Prostate gland (tissue), 2 donors: Measurements from ENCODE around the gene RAB8B. TPM values are rescaled to one million over a fixed set of nuclear protein-coding genes. Genes with fewer than 3 reads are reported as not detected.

Experiments
- DNase-seq: peaks from one replicate; pipeline ENCODE4 v3.0.0-alpha.2; 2019; ENCODE audit warnings: low spot score
- H3K27ac ChIP-seq, 2 donors: fragments of 200-600 bp; sonication (generic); 2 replicates each; pipeline ENCODE4 v1.5.1; 2017 to 2019
- H3K27me3 ChIP-seq: fragments of 200-600 bp; sonication (generic); replicated peaks from 2 replicates; pipeline ENCODE4 v1.5.1; 2019; ENCODE audit not compliant: insufficient read depth
- H3K36me3 ChIP-seq, 2 donors: fragments of 200-600 bp; sonication (generic); 1 replicate in 1 of 2; 2 replicates in 1 of 2; pipeline versions ENCODE4 v1.5.1 to v1.8.1; 2017 to 2019
- H3K4me1 ChIP-seq: fragments of 200-600 bp; sonication (generic); replicated peaks from 2 replicates; pipeline ENCODE4 v1.5.1; 2019
- H3K4me3 ChIP-seq, 2 donors: fragments of 200-600 bp; sonication (generic); 2 replicates each; pipeline ENCODE4 v1.5.1; 2017 to 2019
- H3K9me3 ChIP-seq: fragments of 200-600 bp; sonication (generic); 2 replicates; pipeline ENCODE4 v1.5.1; 2017
- POLR2A ChIP-seq: fragments of 450-650 bp; IDR thresholded peaks from one replicate; pipeline ENCODE4 v1.6.1; 2016; ENCODE audit warnings: antibody characterized with exemption, mild to moderate bottlenecking
- POLR2AphosphoS5 ChIP-seq: sonication (generic); formaldehyde crosslinking; IDR thresholded peaks from one replicate; pipeline ENCODE4 v1.6.1; 2017; ENCODE audit warnings: antibody characterized with exemption
- WGBS: methylation state at CpG from one replicate; pipeline ENCODE4 v1.1.5; 2018; 5-methylcytosine and 5-hydroxymethylcytosine counted together
- intact Hi-C: fragments of 100-400 bp; cut with DNase I; formaldehyde crosslinking; loops from one replicate; pipeline ENCODE4 v1.14.2; 2022
- total RNA-seq, 2 donors: library from RNA; depleted of rRNA; stranded (reverse); fragments of >200 nt; gene quantifications; one replicate each; pipeline ENCODE4 v1.1.0, GENCODE V29; 2016
- TF ChIP-seq, protein P1 (sequence below), 4 experiments: fragments of 200-600 bp in 2 of 4; fragments of 450-650 bp in 2 of 4; sonication (generic) in 2 of 4; IDR thresholded peaks; 1 replicate in 3 of 4; 2 replicates in 1 of 4; pipeline ENCODE4 v1.5.1; 2016 to 2019; ENCODE audit warnings: antibody characterized with exemption in 4 of 4, mild to moderate bottlenecking in 2 of 4, moderate library complexity in 2 of 4

The RAB8B gene
- total RNA-seq, 2 donors from 2014 or later: 18.5 to 29.2 TPM

DNA sequence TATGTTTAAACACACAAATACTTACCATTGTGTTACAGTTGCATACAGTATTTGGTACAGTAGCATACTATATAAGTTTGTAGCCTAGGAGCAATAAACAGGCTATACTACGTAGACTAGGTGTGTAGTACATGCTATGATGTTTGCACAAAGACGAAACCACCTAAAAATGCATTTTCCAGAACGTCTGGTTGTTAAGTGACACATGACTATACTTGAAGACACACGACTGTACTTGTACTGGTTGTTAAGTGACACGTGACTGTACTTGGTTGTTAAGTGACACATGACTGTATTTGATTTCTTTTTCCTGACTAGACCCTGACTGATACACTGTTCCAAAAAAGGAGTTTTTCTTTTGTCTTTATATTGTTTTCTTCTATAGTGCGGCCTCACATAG, 34.1 kb downstream of the RAB8B start:
- H3K4me1 ChIP-seq: no peaks in the 10 kb centered on the region
- 75% methylated on average over 6 of the region's 6 CpGs for WGBS

DNA sequence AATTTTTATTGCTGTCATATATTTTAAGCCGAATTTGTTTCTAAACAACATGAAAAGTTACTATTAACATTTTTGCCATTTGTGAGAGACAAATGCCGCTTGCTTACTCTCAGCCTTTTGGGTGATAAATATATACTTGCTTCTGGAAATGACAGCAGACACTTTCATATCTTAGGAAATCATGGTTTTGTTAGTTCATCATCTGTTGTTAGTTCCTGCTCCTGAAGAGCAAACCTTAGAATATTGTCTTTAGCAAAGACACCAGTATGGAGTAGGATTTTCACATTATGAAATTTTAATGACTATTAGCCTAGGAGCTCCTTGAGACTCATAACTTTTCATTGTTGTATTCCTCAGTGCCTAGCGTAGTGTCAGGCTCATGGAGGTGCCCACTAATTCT, 36.0 kb downstream of the RAB8B start:
- H3K27ac ChIP-seq: no peak overlapping the region
- H3K4me3 ChIP-seq: no peak overlapping the region
- no peak for TF ChIP-seq POLR2A
- TF ChIP-seq, protein P1, sequence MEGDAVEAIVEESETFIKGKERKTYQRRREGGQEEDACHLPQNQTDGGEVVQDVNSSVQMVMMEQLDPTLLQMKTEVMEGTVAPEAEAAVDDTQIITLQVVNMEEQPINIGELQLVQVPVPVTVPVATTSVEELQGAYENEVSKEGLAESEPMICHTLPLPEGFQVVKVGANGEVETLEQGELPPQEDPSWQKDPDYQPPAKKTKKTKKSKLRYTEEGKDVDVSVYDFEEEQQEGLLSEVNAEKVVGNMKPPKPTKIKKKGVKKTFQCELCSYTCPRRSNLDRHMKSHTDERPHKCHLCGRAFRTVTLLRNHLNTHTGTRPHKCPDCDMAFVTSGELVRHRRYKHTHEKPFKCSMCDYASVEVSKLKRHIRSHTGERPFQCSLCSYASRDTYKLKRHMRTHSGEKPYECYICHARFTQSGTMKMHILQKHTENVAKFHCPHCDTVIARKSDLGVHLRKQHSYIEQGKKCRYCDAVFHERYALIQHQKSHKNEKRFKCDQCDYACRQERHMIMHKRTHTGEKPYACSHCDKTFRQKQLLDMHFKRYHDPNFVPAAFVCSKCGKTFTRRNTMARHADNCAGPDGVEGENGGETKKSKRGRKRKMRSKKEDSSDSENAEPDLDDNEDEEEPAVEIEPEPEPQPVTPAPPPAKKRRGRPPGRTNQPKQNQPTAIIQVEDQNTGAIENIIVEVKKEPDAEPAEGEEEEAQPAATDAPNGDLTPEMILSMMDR (IDR thresholded peaks at IDR 0.05): no peak
- no peak for TF ChIP-seq POLR2AphosphoS5
- WGBS: 93% methylated on average over 3 of the region's 3 CpGs
- H3K9me3 ChIP-seq: no peaks in the 10 kb centered on the region
- H3K36me3 ChIP-seq: no peaks in the 10 kb centered on the region
- no peaks in the 10 kb centered on the region for H3K4me1 ChIP-seq
- no peaks in the 10 kb centered on the region for H3K27me3 ChIP-seq
- intact Hi-C loops: no loop called here
- no peak for DNase-seq

More for the DNA sequence above, 34.1 kb downstream of the RAB8B start:
- TF ChIP-seq POLR2A (no peak), POLR2AphosphoS5 (no peak)
- TF ChIP-seq, protein P1 (IDR thresholded peaks at IDR 0.05): no peak
- Histone ChIP-seq H3K4me3 (no peak overlapping the region), H3K36me3 (no peaks in the 10 kb centered on the region), H3K27me3 (no peaks in the 10 kb centered on the region), H3K9me3 (no peaks in the 10 kb centered on the region), H3K27ac (no peak overlapping the region)
- intact Hi-C loops: no loop called here
- DNase-seq: no peak

DNA sequence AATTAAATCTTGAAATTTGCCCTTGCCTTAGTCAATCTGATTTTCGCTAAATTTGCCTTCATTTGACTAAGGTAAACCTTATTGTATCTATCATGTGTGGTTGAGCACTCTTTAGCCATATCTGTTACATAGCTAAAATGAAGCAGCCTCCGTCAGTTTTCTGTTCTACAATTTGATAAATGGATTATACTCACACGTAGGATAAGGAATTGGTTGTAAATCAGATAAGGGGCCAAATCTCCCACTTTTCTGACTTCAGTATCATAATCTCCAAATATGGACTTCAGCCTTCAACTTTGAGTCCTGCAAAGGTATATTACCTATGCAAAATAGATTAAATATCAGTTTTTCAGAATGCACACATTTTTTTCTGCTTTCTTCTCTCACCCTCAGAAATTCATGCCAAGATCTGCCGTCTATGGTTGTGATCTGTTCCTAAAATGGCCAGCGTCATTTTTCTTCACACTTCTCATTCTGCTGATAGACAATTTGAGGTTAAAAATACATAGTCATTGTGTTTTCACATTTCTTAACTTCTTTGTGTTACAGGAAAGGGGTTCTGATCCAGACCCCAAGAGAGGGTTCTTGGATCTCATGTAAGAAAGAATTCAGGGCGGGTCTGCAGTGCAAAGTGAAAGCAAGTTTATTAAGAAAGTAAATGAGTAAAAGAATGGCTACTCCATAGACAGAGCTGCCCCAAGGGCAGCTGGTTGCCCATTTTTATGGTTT, 36.9 kb downstream of the RAB8B start:
- WGBS: 91% methylated on average over 6 of the region's 6 CpGs
- DNase-seq: no peak
- H3K9me3 ChIP-seq: no peaks in the 10 kb centered on the region

DNA sequence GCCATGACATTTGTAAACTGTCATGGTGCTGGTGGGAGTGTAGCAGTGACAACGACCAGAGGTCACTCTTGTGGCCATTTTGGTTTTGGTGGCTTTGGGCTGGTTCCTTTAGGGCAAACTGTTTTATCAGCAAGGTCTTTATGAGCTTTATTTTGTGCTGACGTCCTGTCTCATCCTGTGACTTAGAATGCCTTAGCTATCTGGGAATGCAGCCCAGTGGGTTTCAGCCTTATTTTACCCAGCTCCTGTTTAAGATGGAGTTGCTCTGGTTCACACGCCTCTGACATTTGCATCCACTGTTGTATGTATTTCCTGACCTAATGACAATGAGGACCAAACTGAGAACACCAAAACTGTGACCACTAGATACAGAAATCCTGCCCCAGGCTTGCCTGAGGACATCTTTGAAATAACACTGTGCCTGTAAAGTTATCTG, 37.6 kb downstream of the RAB8B start:
- no peaks in the 10 kb centered on the region for H3K4me1 ChIP-seq
- 62% methylated on average over 3 of the region's 3 CpGs for WGBS
- DNase-seq: no peak
- H3K36me3 ChIP-seq: no peaks in the 10 kb centered on the region
- H3K4me3 ChIP-seq: no peak overlapping the region
- no peaks in the 10 kb centered on the region for H3K9me3 ChIP-seq
- intact Hi-C loops: no loop called here
- no peaks in the 10 kb centered on the region for H3K27me3 ChIP-seq
- TF ChIP-seq, protein P1 (IDR thresholded peaks at IDR 0.05): no peak
- no peak for TF ChIP-seq POLR2A
- TF ChIP-seq POLR2AphosphoS5: no peak
- H3K27ac ChIP-seq: peak overlapping the region in 1 of 2 donors; percentile 17

More for the DNA sequence above, 36.9 kb downstream of the RAB8B start:
- H3K27ac ChIP-seq: peak overlapping the region in 1 of 2 donors; percentile 17
- H3K27me3 ChIP-seq: no peaks in the 10 kb centered on the region
- H3K36me3 ChIP-seq: no peaks in the 10 kb centered on the region
- H3K4me3 ChIP-seq: no peak overlapping the region
- intact Hi-C loops: no loop called here
- TF ChIP-seq POLR2AphosphoS5 (no peak), POLR2A (no peak)
- TF ChIP-seq, protein P1 (IDR thresholded peaks at IDR 0.05): no peak
- no peaks in the 10 kb centered on the region for H3K4me1 ChIP-seq

DNA sequence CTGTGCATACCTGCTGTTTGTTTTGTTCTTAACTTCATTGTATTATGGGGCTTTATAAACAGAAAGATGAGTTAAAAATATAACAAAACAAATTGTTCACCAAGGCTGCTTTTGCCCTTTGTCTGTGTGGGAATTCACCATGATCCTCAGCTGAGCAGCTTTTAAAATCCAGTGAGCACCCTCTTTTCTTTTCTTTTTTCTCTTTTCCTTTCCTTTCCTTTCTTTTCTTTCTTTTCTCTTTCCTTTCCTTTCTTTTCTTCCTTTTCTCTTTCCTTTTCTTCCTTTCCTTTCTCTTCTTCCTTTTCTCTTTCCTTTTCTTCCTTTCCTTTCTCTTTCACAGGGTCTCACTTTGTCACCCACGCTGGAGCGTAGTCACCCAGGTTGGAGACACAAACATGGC, 38.3 kb downstream of the RAB8B start:
- TF ChIP-seq POLR2AphosphoS5 (no peak), POLR2A (no peak)
- TF ChIP-seq, protein P1 (IDR thresholded peaks at IDR 0.05): no peak
- no peaks in the 10 kb centered on the region for H3K27me3 ChIP-seq
- H3K27ac ChIP-seq: no peak overlapping the region
- no peaks in the 10 kb centered on the region for H3K36me3 ChIP-seq
- no peak overlapping the region for H3K4me3 ChIP-seq
- H3K4me1 ChIP-seq: no peaks in the 10 kb centered on the region
- H3K9me3 ChIP-seq: no peaks in the 10 kb centered on the region
- no peak for DNase-seq
- intact Hi-C loops: no loop called here
- 98% methylated on average over 2 of the region's 2 CpGs for WGBS
